OCI-LY1 (cell line): Measurements from ENCODE around the gene PJA2.

Source experiments
- H2AFZ ChIP-seq: fragments of 200-600 bp; sonication (generic), shearing (Covaris generic); 2 replicates; pipeline ENCODE4 v1.6.0; 2014; ENCODE audit warnings: antibody characterized with exemption, mild to moderate bottlenecking, low read length
- H3F3A ChIP-seq: fragments of 200-600 bp; sonication (generic), shearing (Covaris generic); 2 replicates; pipeline ENCODE4 v1.6.0; 2014; ENCODE audit warnings: mild to moderate bottlenecking, antibody characterized with exemption, low read length, moderate library complexity; ENCODE audit not compliant: insufficient read depth
- H3K27ac ChIP-seq: fragments of 200-600 bp; sonication (generic); 2 replicates; pipeline ENCODE4 v1.5.1; 2014; ENCODE audit warnings: low read length, mixed run types, mild to moderate bottlenecking, low read depth; ENCODE audit not compliant: poor library complexity, severe bottlenecking
- H3K27me3 ChIP-seq: fragments of 200-600 bp; sonication (generic); 2 replicates; pipeline ENCODE4 v1.6.0; 2014; ENCODE audit warnings: antibody characterized with exemption, mild to moderate bottlenecking, low read length, moderate library complexity; ENCODE audit not compliant: insufficient read depth
- H3K36me3 ChIP-seq: fragments of 200-600 bp; sonication (generic); 2 replicates; pipeline ENCODE4 v1.6.1; 2014; ENCODE audit warnings: mild to moderate bottlenecking, antibody characterized with exemption, low read length, moderate library complexity, mixed read lengths; ENCODE audit not compliant: insufficient read depth
- H3K4me1 ChIP-seq: fragments of 200-600 bp; sonication (generic); 2 replicates; pipeline ENCODE4 v1.5.1; 2014; ENCODE audit warnings: mild to moderate bottlenecking, low read length, moderate library complexity; ENCODE audit not compliant: insufficient read depth, severe bottlenecking
- H3K4me2 ChIP-seq: fragments of 200-600 bp; sonication (generic), shearing (Covaris generic); 2 replicates; pipeline ENCODE4 v1.6.1; 2014; ENCODE audit warnings: low read length
- H3K4me3 ChIP-seq: fragments of 200-600 bp; sonication (generic); 2 replicates; pipeline ENCODE4 v1.5.1; 2014; ENCODE audit warnings: low read length, low read depth, mild to moderate bottlenecking, mixed read lengths; ENCODE audit not compliant: poor library complexity, severe bottlenecking
- H3K79me2 ChIP-seq: fragments of 200-600 bp; shearing (Covaris generic); 2 replicates; pipeline ENCODE4 v1.6.1; 2016; ENCODE audit warnings: mixed run types, low read length, mixed read lengths; ENCODE audit not compliant: insufficient read depth
- H3K9ac ChIP-seq: fragments of 200-600 bp; sonication (generic), shearing (Covaris generic); 2 replicates; pipeline ENCODE4 v1.6.1; 2014; ENCODE audit warnings: mild to moderate bottlenecking, low read length, mixed read lengths
- H3K9me2 ChIP-seq: fragments of 200-600 bp; sonication (generic), shearing (Covaris generic); 2 replicates; pipeline ENCODE4 v1.6.1; 2014; ENCODE audit warnings: low read depth, mild to moderate bottlenecking, low read length, mixed read lengths
- H3K9me3 ChIP-seq: fragments of 200-600 bp; shearing (Covaris generic); 2 replicates; pipeline ENCODE4 v1.6.1; 2014; ENCODE audit warnings: low read length, mixed read lengths
- H4K20me1 ChIP-seq: fragments of 200-600 bp; sonication (generic), shearing (Covaris generic); 2 replicates; pipeline ENCODE4 v1.6.0; 2016; ENCODE audit warnings: mild to moderate bottlenecking, low read length; ENCODE audit not compliant: insufficient read depth
- CTCF ChIP-seq: fragments of 200-600 bp; sonication (generic), shearing (Covaris generic); IDR thresholded peaks from 2 replicates; pipeline ENCODE4 v1.5.1; 2017; ENCODE audit warnings: mild to moderate bottlenecking, antibody characterized with exemption, low read length, moderate library complexity, mixed read lengths
- EZH2 ChIP-seq: fragments of 200-600 bp; sonication (generic), shearing (Covaris generic); IDR thresholded peaks from 2 replicates; pipeline ENCODE4 v1.8.0; 2017; ENCODE audit warnings: borderline replicate concordance, mixed run types, mild to moderate bottlenecking, antibody characterized with exemption, low read length, moderate library complexity, mixed read lengths

Gene PJA2

GRCh38 chr5:109365653-109366052 lies 44.1 kb downstream of the PJA2 start:
- Histone ChIP-seq H4K20me1 (no peaks in the 10 kb centered on the region), H3K36me3 (peaks cover 72% of the 10 kb centered on the region), H3K4me2 (no peak overlapping the region), H3K9me3 (peaks cover 8% of the 10 kb centered on the region; the same call in 1 of the 2 replicates), H3K4me1 (no peaks in the 10 kb centered on the region), H3K9me2 (no peaks in the 10 kb centered on the region), H3K9ac (no peak overlapping the region), H3K4me3 (no peak overlapping the region), H3K27ac (no peak overlapping the region), H2AFZ (no peak overlapping the region), H3K27me3 (no peaks in the 10 kb centered on the region), H3F3A (no peaks in the 10 kb centered on the region), H3K79me2 (no peaks in the 10 kb centered on the region)
- no peak for TF ChIP-seq EZH2
- TF ChIP-seq CTCF, result no peak

GRCh38 chr5:109364977-109365376 lies 44.8 kb downstream of the PJA2 start:
- Histone ChIP-seq H3K9me3 (peaks cover 8% of the 10 kb centered on the region; the same call in 1 of the 2 replicates), H3K9ac (no peak overlapping the region), H3K4me1 (no peaks in the 10 kb centered on the region), H3K4me2 (no peak overlapping the region), H3K36me3 (peaks cover 78% of the 10 kb centered on the region), H3F3A (no peaks in the 10 kb centered on the region), H3K79me2 (no peaks in the 10 kb centered on the region), H2AFZ (no peak overlapping the region), H3K9me2 (no peaks in the 10 kb centered on the region), H3K27me3 (no peaks in the 10 kb centered on the region), H3K27ac (no peak overlapping the region), H3K4me3 (no peak overlapping the region), H4K20me1 (no peaks in the 10 kb centered on the region)
- TF ChIP-seq CTCF (no peak), EZH2 (no peak)

GRCh38 chr5:109359642-109360041 lies 50.1 kb downstream of the PJA2 start:
- Histone ChIP-seq H3K4me3 (no peak overlapping the region), H3K27me3 (no peaks in the 10 kb centered on the region), H3K4me2 (no peak overlapping the region), H3K79me2 (no peaks in the 10 kb centered on the region), H3F3A (no peaks in the 10 kb centered on the region), H3K9me3 (no peaks in the 10 kb centered on the region), H2AFZ (no peak overlapping the region), H4K20me1 (no peaks in the 10 kb centered on the region), H3K4me1 (no peaks in the 10 kb centered on the region), H3K27ac (no peak overlapping the region), H3K9ac (no peak overlapping the region), H3K36me3 (peaks cover 65% of the 10 kb centered on the region), H3K9me2 (no peaks in the 10 kb centered on the region)
- no peak for TF ChIP-seq EZH2

- Histone ChIP-seq H3K4me1 (no peaks in the 10 kb centered on the region), H3K9me2 (no peaks in the 10 kb centered on the region), H2AFZ (no peak overlapping the region), H3K27ac (no peak overlapping the region), H3K4me3 (no peak overlapping the region), H3K79me2 (no peaks in the 10 kb centered on the region), H3K27me3 (no peaks in the 10 kb centered on the region), H3F3A (no peaks in the 10 kb centered on the region), H3K4me2 (no peak overlapping the region), H3K9ac (no peak overlapping the region), H3K36me3 (peaks cover 59% of the 10 kb centered on the region), H3K9me3 (no peaks in the 10 kb centered on the region), H4K20me1 (no peaks in the 10 kb centered on the region)
- TF ChIP-seq CTCF (no peak), EZH2 (no peak)
Measured at GRCh38 chr5:109357807-109358206, 52.0 kb downstream of the PJA2 start.
